ENCODE results near the gene AGTPBP1. TPM values are rescaled to one million over a fixed set of nuclear protein-coding genes. Genes with fewer than 3 reads are reported as not detected.

The AGTPBP1 gene
- polyA plus RNA-seq, 1 of the 3 experiments (the other 2 are of a cell fraction), result 3.8 TPM

DNA sequence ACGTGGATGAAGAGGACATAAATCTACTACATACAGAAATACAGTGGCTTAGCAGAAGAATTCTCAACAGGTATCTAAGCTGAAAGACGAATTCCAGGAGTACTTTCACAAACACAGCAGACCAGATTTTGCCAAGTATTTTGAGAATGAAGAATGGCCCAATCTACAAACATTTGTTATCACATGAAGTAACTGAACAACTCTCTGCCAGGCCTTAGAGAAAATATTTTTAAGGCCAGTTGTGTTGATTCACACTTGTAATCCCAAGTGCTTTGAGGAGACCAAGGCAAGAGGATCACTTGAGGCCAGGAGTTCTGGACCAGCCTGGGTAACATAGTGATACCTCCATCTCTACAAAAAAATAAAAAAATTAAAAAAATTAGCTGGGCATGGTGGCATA, 14.3 kb downstream of the AGTPBP1 start:
- no peak overlapping the region for H2AFZ ChIP-seq (ENCODE audit: low read depth)
- TF ChIP-seq RFX5 (IDR thresholded peaks at IDR 0.05; ENCODE audit: low read length) (no peak), YY1 (IDR thresholded peaks at IDR 0.05; ENCODE audit: low read depth) (no peak), RAD21 (IDR thresholded peaks at IDR 0.05; ENCODE audit: low read length) (no peak), TCF12 (IDR thresholded peaks at IDR 0.05) (no peak), ELF1 (IDR thresholded peaks at IDR 0.05) (no peak), RXRA (IDR thresholded peaks at IDR 0.05; ENCODE audit: borderline replicate concordance, low read depth) (no peak), NFIC (IDR thresholded peaks at IDR 0.05; ENCODE audit: borderline replicate concordance) (no peak), JUND (IDR thresholded peaks at IDR 0.05) (no peak), TAF1 (IDR thresholded peaks at IDR 0.05; ENCODE audit: borderline replicate concordance, low read depth, low read length) (no peak)
- TF ChIP-seq, protein P1, sequence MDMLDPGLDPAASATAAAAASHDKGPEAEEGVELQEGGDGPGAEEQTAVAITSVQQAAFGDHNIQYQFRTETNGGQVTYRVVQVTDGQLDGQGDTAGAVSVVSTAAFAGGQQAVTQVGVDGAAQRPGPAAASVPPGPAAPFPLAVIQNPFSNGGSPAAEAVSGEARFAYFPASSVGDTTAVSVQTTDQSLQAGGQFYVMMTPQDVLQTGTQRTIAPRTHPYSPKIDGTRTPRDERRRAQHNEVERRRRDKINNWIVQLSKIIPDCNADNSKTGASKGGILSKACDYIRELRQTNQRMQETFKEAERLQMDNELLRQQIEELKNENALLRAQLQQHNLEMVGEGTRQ (IDR thresholded peaks at IDR 0.05; ENCODE audit: borderline replicate concordance, low read depth, low read length), result no peak
- H4K20me1 ChIP-seq (ENCODE audit: insufficient read depth), result no peaks in the 10 kb centered on the region
- no peak for DNase-seq
- H3K27me3 ChIP-seq (ENCODE audit: insufficient read depth), result no peaks in the 10 kb centered on the region
- no peak overlapping the region for H3K27ac ChIP-seq (ENCODE audit: low read depth in 2 of 2, low read length in 1 of 2)
- peaks cover 31% of the 10 kb centered on the region; the same call in 1 of the 2 replicates for H3K79me2 ChIP-seq (ENCODE audit: insufficient read depth)
- no peaks in the 10 kb centered on the region for H3K9me3 ChIP-seq
- WGBS (ENCODE audit: low lambda C conversion rate), result 72% methylated on average over 2 of the region's 2 CpGs
- H3K9me2 ChIP-seq, result no peaks in the 10 kb centered on the region
- H3K4me3 ChIP-seq (ENCODE audit: low read depth in 2 of 2, low read length in 1 of 2), result no peak overlapping the region
- no peak overlapping the region for H3K9ac ChIP-seq
- H3K36me3 ChIP-seq (replicated peaks in 1 of 2; ENCODE audit: control insufficient read depth in 1 of 2, insufficient read depth in 2 of 2, low read length in 1 of 2), result no peaks in the 10 kb centered on the region
- no peak overlapping the region for H3K4me2 ChIP-seq
- ChIA-PET POLR2A (no interaction called here), CTCF (interaction anchor here (0.7 kb wide), 1 partner anchor 117 kb away, joined by 3 read pairs; no protein-coding TSS in a partner anchor)
- H3K4me1 ChIP-seq (ENCODE audit: control insufficient read depth in 1 of 2, insufficient read depth in 2 of 2, low read depth in 1 of 2, low read length in 1 of 2), result no peaks in the 10 kb centered on the region
- no peaks in the 10 kb centered on the region for H3F3A ChIP-seq (replicated peaks; ENCODE audit: insufficient read depth)

DNA sequence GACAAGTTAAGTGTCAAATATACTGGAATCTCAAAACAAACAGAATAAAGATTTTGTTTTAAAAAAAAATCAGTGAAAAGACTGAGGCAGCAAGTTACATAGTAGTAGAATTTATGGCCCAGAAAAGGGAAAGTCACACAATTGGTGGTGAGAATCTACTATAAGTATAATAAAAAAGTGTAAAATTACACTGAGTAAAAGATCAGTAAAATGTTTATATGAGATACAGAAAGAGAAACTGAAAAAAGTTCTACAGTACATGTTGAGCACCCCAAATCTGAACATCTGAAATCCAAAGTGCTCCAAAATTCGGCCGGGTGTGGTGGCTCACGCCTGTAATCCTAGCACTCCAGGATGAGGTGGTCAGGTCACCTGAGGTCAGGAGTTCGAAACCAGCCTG, 15.0 kb downstream of the AGTPBP1 start:
- POLR2A ChIA-PET, result no interaction called here
- WGBS (ENCODE audit: low lambda C conversion rate), result 89% methylated on average over 4 of the region's 4 CpGs
- TF ChIP-seq TAF1 (IDR thresholded peaks at IDR 0.05; ENCODE audit: borderline replicate concordance, low read depth, low read length), result no peak
- TF ChIP-seq, protein P2, sequence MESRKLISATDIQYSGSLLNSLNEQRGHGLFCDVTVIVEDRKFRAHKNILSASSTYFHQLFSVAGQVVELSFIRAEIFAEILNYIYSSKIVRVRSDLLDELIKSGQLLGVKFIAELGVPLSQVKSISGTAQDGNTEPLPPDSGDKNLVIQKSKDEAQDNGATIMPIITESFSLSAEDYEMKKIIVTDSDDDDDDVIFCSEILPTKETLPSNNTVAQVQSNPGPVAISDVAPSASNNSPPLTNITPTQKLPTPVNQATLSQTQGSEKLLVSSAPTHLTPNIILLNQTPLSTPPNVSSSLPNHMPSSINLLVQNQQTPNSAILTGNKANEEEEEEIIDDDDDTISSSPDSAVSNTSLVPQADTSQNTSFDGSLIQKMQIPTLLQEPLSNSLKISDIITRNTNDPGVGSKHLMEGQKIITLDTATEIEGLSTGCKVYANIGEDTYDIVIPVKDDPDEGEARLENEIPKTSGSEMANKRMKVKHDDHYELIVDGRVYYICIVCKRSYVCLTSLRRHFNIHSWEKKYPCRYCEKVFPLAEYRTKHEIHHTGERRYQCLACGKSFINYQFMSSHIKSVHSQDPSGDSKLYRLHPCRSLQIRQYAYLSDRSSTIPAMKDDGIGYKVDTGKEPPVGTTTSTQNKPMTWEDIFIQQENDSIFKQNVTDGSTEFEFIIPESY (IDR thresholded peaks at IDR 0.05; ENCODE audit: borderline replicate concordance, low read depth), result no peak

More for the DNA sequence above, 15.0 kb downstream of the AGTPBP1 start:
- no peaks in the 10 kb centered on the region for H3F3A ChIP-seq (replicated peaks; ENCODE audit: insufficient read depth)
- H2AFZ ChIP-seq (ENCODE audit: low read depth), result no peak overlapping the region
- CTCF ChIA-PET, result no interaction called here
- no peaks in the 10 kb centered on the region for H3K9me3 ChIP-seq
- H4K20me1 ChIP-seq (ENCODE audit: insufficient read depth), result no peaks in the 10 kb centered on the region
- H3K4me3 ChIP-seq (ENCODE audit: low read depth in 2 of 2, low read length in 1 of 2), result no peak overlapping the region
- no peak overlapping the region for H3K27ac ChIP-seq (ENCODE audit: low read depth in 2 of 2, low read length in 1 of 2)
- no peak overlapping the region for H3K4me2 ChIP-seq
- H3K9ac ChIP-seq, result no peak overlapping the region
- no peaks in the 10 kb centered on the region for H3K36me3 ChIP-seq (replicated peaks in 1 of 2; ENCODE audit: control insufficient read depth in 1 of 2, insufficient read depth in 2 of 2, low read length in 1 of 2)
- no peaks in the 10 kb centered on the region for H3K27me3 ChIP-seq (ENCODE audit: insufficient read depth)
- H3K4me1 ChIP-seq (ENCODE audit: control insufficient read depth in 1 of 2, insufficient read depth in 2 of 2, low read depth in 1 of 2, low read length in 1 of 2), result no peaks in the 10 kb centered on the region
- no peak for DNase-seq
- no peaks in the 10 kb centered on the region for H3K9me2 ChIP-seq
- peaks cover 31% of the 10 kb centered on the region; the same call in 1 of the 2 replicates for H3K79me2 ChIP-seq (ENCODE audit: insufficient read depth)

Data from SK-N-SH (cell line).